Stimulated activated naive B cell treated with anti-CD40 and anti-IgM and Interleukin-4, amounts not matched to agents 10 μg/mL and 1 μg/mL and 100 μg/mL, for 72 hours (primary cell): Measurements from ENCODE around the gene PEBP1.
"Not testable (repeated sequence)": the region's sequence is repeated elsewhere in the genome, so short reads cannot be mapped to it uniquely, and the experiment has no call there.

Experiments used
- ATAC-seq, 2 donors: fragments of 150-1000 bp; cut with Tn5 transposase; replicated peaks; 2 replicates each; pipeline ENCODE4 v1.10.0; 2021; ENCODE audit warnings: moderate library complexity in 1 of 2
- DNase-seq: peaks from one replicate; pipeline ENCODE4 v3.0.0; 2021
- H3K27ac Mint-ChIP-seq: one replicate; pipeline ENCODE4 v1.8.0; 2022; ENCODE audit warnings: mild to moderate bottlenecking, mixed read lengths
- H3K27me3 Mint-ChIP-seq, 2 donors: one replicate each; pipeline ENCODE4 v1.8.0; 2022; ENCODE audit warnings: mixed read lengths in 2 of 2
- H3K36me3 Mint-ChIP-seq, 2 donors: one replicate each; pipeline ENCODE4 v1.8.0; 2022; ENCODE audit warnings: mixed read lengths in 2 of 2, mild to moderate bottlenecking in 1 of 2
- H3K4me1 Mint-ChIP-seq, 2 donors: one replicate each; pipeline ENCODE4 v1.8.0; 2022; ENCODE audit warnings: mixed read lengths in 2 of 2, mild to moderate bottlenecking in 1 of 2
- H3K4me3 Mint-ChIP-seq, 2 donors: one replicate each; pipeline ENCODE4 v1.8.0; 2022; ENCODE audit warnings: mild to moderate bottlenecking in 2 of 2, mixed read lengths in 2 of 2, moderate library complexity in 1 of 2
- H3K9me3 Mint-ChIP-seq, 2 donors: one replicate each; pipeline ENCODE4 v1.8.0; 2022; ENCODE audit warnings: mixed read lengths in 2 of 2, mild to moderate bottlenecking in 1 of 2

Gene PEBP1

DNA sequence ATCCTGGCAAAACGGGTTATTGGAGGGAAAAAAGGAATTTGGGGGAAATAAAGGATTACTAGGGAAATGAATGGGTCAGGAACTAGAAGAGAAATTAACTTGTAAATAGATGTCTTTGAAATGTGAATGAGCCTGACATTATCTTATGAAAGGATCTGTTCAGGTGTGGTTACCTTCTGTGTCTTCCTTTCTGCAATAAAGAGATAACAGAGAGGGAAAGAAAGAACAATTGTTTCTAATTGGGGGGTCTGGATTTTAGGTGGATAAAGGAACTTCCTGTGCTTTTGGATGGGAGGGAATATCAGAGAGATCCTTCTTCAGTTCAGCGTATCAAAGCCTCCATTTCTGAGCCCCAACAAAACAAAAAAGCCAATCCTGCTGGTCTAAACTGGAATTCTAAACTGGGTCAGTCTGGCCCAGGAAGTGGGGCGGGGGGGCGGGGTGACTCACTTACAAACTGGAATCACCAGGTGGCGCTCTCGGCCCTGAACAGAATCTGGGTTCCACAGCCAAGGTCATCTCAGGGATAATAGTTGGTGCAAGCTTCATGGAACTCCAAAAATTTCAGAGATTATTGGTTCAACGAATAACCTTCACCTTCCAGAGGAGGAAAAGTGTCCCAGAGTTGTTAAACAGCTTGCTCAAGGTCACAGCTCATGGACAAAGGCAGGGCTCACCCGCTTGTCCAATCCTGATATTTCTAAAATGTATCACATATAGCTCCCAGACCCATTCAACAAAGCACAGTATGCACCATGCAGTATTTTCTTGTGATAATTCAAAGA is 15.2 kb upstream of the PEBP1 start:
- Mint-ChIP-seq H3K36me3 (no peaks in the 10 kb centered on the region), H3K27me3 (no peaks in the 10 kb centered on the region)
- peak; percentile 54 to 70 for ATAC-seq

DNA sequence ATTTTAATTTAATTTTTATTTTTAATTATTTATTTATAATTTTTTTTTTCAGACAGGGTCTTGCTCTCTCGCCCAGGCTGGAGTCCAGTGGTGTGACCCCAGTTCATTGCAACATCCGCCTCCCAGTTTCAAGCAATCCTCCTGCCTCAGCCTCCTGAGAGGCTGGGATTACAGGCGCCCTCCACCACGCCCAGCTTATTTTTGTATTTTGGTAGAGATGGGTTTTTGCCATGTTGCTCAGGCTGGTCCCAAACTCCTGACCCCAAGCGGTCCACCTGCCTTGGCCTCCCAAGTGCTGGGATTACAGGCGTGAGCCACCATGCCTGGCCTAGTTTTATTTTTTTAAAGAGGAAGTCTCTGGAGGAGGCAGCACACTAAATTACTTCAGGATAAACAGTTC is 13.7 kb upstream of the PEBP1 start:
- DNase-seq = no peak
- Mint-ChIP-seq H3K4me3 (no peak overlapping the region), H3K9me3 (no peaks in the 10 kb centered on the region)

More for the DNA sequence above, 15.2 kb upstream of the PEBP1 start:
- Mint-ChIP-seq H3K4me3 (no peak overlapping the region), H3K27ac (peak overlapping the region; percentile 71), H3K4me1 (peaks cover 4 to 9% of the 10 kb centered on the region in 2 donors), H3K9me3 (no peaks in the 10 kb centered on the region)
- no peak for DNase-seq

DNA sequence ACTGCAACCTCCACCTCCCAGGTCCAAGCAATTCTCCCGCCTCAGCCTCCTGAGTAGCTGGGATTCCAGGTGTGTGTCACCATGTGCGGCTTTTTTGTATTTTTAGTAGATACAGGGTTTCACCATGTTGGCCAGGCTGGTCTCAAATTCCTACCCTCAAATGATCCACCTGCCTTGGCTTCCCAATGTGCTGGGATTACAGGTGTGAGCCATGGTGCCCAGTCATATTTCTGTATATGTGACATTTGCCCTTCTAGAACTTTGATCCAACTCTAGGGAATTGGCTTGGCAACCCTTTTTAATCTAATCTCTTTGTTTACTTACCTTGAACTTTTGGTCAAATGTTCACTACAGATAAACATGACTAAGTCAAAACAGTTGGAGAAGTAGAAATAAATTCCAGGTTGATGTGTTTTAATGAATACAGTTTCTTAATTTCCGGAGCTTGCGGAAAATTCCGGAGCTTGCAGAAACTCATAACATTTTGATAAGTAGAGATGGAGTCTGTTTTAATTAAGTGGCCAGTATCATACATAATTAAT is 11.5 kb upstream of the PEBP1 start:
- H3K4me3 Mint-ChIP-seq = no peak overlapping the region
- H3K27ac Mint-ChIP-seq = no peak overlapping the region
- no peaks in the 10 kb centered on the region for H3K27me3 Mint-ChIP-seq
- ATAC-seq (no peak), DNase-seq (no peak)
- no peaks in the 10 kb centered on the region for H3K9me3 Mint-ChIP-seq
- H3K4me1 Mint-ChIP-seq = peaks cover 4 to 9% of the 10 kb centered on the region in 2 donors
- H3K36me3 Mint-ChIP-seq = no peaks in the 10 kb centered on the region

More for the DNA sequence above, 13.7 kb upstream of the PEBP1 start:
- H3K27me3 Mint-ChIP-seq = no peaks in the 10 kb centered on the region
- ATAC-seq = no peak
- H3K36me3 Mint-ChIP-seq = no peaks in the 10 kb centered on the region
- peaks cover 4 to 9% of the 10 kb centered on the region in 2 donors for H3K4me1 Mint-ChIP-seq
- no peak overlapping the region for H3K27ac Mint-ChIP-seq

DNA sequence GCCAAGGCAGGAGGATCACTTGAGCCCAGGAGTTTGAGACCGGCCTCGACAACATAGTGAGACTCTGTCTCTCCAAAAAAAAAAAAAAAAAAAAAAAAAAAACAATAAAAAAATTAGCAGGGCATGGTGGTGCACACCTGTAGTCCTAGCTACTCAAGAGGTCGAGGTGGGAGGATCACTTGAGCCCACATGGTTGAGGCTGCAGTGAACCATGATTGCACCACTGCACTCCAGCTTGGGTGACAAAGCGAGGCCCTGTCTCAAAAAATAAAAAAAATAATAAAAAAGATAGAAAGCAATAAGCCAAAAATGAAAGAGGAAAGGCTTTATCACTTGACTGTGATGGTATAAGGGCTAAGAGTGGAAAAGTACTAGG is 10.2 kb upstream of the PEBP1 start:
- Mint-ChIP-seq H3K9me3 (no peaks in the 10 kb centered on the region), H3K4me3 (no peak overlapping the region), H3K4me1 (peaks cover 0 to 2% of the 10 kb centered on the region in 2 donors), H3K27me3 (no peaks in the 10 kb centered on the region), H3K36me3 (no peaks in the 10 kb centered on the region), H3K27ac (no peak overlapping the region)
- ATAC-seq (no peak), DNase-seq (no peak)

DNA sequence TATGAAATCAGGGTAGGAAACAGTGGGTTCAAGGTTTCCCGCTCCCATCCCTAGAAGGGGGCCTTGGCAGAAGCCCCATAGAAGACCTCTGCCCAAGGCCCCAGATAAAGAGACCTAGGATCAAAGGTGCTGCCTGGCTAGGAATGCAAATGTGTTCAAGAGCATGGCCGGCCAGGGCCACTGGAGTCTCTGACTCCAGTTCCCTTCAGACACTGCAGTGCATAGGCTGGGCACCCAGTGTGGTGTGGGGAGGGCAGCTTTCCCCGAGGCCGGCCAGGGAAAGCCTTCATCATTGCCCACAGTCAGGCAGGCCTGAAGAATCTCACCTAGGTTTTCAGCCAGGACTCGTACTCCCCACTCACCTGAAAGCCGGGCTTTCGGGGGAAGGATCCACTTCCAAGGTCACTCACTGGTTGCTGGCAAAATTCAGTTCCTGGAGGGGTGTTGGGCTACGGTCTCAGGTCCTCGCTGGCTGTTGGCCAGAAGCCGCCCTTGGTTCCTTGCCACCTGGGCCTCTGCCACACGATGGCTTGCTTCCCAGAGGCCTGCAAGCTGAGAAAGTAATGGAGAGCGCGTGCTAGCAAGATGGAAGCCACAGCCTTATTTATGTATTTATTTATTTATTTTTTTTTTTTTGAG is 9.7 kb upstream of the PEBP1 start:
- H3K4me3 Mint-ChIP-seq = no peak overlapping the region
- H3K27me3 Mint-ChIP-seq = no peaks in the 10 kb centered on the region
- H3K9me3 Mint-ChIP-seq = no peaks in the 10 kb centered on the region
- H3K27ac Mint-ChIP-seq = no peak overlapping the region
- no peaks in the 10 kb centered on the region for H3K4me1 Mint-ChIP-seq
- H3K36me3 Mint-ChIP-seq = no peaks in the 10 kb centered on the region
- DNase-seq (no peak), ATAC-seq (no peak)

DNA sequence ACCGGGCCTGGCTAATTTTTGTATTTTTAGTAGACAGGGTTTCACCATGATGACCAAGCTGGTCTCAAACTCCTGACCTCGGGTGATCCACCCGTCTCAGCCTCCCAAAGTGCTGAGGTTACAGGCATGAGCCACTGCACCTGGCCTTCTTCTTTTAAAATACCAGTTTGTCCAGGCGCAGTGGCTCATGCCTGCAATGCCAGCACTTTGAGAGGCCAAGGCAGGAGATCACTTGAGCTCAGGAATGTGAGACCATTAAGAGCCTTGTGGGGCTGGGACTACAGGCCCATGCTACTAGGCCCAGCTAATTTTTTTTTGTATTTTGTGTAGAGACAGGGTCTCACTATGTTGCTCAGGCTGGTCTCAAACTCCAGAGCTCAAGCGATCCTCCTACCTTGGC is 8.1 kb upstream of the PEBP1 start:
- no peaks in the 10 kb centered on the region for H3K27me3 Mint-ChIP-seq
- H3K36me3 Mint-ChIP-seq = no peaks in the 10 kb centered on the region
- DNase-seq = no peak
- ATAC-seq = no peak
- no peaks in the 10 kb centered on the region for H3K9me3 Mint-ChIP-seq
- no peak overlapping the region for H3K27ac Mint-ChIP-seq
- no peak overlapping the region for H3K4me3 Mint-ChIP-seq
- no peaks in the 10 kb centered on the region for H3K4me1 Mint-ChIP-seq

DNA sequence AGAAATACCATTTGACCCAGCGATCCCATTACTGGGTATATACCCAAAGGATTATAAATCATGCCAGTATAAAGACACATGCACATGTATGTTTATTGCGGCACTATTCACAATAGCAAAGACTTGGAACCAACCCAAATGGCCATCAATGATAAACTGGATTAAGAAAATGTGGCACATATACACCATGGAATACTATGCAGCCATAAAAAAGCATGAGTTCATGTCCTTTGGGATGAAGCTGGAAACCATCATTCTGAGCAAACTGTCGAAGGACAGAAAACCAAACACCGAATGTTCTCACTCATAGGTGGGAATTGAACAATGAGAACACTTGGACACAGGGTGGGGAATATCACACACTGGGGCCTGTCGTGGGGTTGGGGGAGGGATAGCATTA is 6.5 kb upstream of the PEBP1 start:
- not testable (repeated sequence) for H3K27ac Mint-ChIP-seq, H3K9me3 Mint-ChIP-seq, DNase-seq, H3K36me3 Mint-ChIP-seq, H3K27me3 Mint-ChIP-seq, H3K4me3 Mint-ChIP-seq, H3K4me1 Mint-ChIP-seq, ATAC-seq

DNA sequence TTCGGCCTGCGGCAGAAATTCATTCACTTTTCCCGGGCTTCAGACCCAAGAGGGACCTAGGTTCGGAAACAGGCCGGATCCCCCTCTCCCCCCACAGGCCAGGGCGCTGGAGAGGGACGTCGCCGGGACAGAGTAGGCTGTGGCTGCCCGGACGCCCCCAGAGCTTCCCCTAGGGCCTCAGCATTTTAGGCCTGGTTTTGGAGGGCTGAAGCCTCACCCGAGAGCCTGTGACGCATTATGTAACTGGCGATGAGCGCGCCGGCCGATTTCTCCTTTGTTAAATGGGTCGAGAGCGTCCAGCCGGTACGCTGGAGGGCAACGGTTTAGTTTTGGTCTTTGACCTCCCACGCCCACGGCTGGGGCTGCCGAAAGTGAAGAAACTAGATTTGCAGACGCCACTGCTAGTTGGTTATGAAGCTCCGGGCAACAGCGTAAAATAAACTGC is 657 bp downstream of the PEBP1 start:
- peak overlapping the region; percentile 94 for H3K27ac Mint-ChIP-seq
- ATAC-seq (peak; percentile 39 to 56), DNase-seq (peak; percentile 29)
- peaks cover 26 to 37% of the 10 kb centered on the region in 2 donors for H3K36me3 Mint-ChIP-seq
- peak overlapping the region; percentile 96 to 98 for H3K4me3 Mint-ChIP-seq
- peaks cover 14 to 41% of the 10 kb centered on the region in 2 donors for H3K4me1 Mint-ChIP-seq
- no peaks in the 10 kb centered on the region for H3K27me3 Mint-ChIP-seq
- H3K9me3 Mint-ChIP-seq = no peaks in the 10 kb centered on the region

DNA sequence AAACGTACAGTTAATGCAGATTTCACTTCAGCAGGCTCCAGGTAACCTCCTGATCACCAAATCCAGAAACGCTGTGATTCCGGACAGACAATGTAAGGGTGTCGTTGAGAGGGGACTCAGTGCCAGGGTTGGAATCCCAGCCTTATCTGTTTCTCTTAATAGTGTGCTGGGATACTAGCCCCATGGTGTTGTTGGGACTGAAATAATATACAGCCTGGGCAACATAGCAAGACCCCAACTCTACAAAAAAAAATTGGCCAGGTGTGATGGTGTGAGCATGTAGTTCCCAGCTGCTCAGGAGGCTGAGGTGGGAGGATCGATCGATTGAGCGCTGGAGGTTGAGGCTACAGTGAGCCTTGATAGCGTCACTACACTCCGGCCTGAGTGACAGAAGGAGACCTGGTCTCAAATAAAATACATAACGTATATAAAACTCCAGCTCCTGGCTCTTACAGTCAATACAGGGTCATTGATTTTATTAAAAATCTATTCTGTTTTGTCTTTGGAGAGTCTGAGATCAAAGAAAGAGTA is 1.3 kb downstream of the PEBP1 start:
- DNase-seq = no peak
- Mint-ChIP-seq H3K9me3 (no peaks in the 10 kb centered on the region), H3K36me3 (peaks cover 30 to 40% of the 10 kb centered on the region in 2 donors)

DNA sequence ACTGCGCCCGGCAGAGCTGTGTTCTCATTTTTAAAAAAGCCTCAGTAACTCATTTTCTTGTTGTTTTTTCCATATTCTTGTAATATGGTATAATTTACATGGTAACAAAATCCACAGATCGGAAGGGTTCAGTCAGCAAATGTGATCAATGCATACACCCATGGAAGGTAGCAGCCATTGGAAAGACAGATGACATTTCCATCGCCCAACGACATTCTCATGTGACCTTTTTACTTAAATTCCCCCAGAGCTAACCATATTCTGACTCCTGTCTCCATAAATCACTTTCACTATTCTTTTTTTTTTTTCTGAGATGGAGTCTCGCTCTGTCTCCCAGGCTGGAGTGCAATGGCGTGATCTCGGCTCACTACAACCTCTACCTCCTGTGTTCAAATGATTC is 4.9 kb downstream of the PEBP1 start:
- DNase-seq (no peak), ATAC-seq (no peak)
- no peak overlapping the region for H3K27ac Mint-ChIP-seq
- H3K36me3 Mint-ChIP-seq = peaks cover 56 to 66% of the 10 kb centered on the region in 2 donors
- no peaks in the 10 kb centered on the region for H3K9me3 Mint-ChIP-seq
- no peak overlapping the region for H3K4me3 Mint-ChIP-seq
- H3K27me3 Mint-ChIP-seq = no peaks in the 10 kb centered on the region
- peaks cover 19 to 56% of the 10 kb centered on the region in 2 donors for H3K4me1 Mint-ChIP-seq

More for the DNA sequence above, 1.3 kb downstream of the PEBP1 start:
- Mint-ChIP-seq H3K27ac (peak overlapping the region; percentile 94), H3K4me3 (peak overlapping the region; percentile 96 to 98), H3K4me1 (peaks cover 14 to 41% of the 10 kb centered on the region in 2 donors), H3K27me3 (no peaks in the 10 kb centered on the region)
- no peak for ATAC-seq

DNA sequence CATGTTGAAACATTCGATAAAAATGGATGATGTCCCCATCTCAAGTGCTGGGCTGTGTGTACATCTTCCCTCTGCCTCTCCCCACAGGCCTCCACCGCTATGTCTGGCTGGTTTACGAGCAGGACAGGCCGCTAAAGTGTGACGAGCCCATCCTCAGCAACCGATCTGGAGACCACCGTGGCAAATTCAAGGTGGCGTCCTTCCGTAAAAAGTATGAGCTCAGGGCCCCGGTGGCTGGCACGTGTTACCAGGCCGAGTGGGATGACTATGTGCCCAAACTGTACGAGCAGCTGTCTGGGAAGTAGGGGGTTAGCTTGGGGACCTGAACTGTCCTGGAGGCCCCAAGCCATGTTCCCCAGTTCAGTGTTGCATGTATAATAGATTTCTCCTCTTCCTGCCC is 8.6 kb downstream of the PEBP1 start:
- peak overlapping the region; percentile 47 for H3K27ac Mint-ChIP-seq
- no peak overlapping the region for H3K4me3 Mint-ChIP-seq
- H3K9me3 Mint-ChIP-seq = peaks cover 0 to 4% of the 10 kb centered on the region in 2 donors
- H3K4me1 Mint-ChIP-seq = peaks cover 12 to 38% of the 10 kb centered on the region in 2 donors
- no peak for ATAC-seq
- no peak for DNase-seq
- H3K27me3 Mint-ChIP-seq = no peaks in the 10 kb centered on the region
- peaks cover 65 to 68% of the 10 kb centered on the region in 2 donors for H3K36me3 Mint-ChIP-seq

DNA sequence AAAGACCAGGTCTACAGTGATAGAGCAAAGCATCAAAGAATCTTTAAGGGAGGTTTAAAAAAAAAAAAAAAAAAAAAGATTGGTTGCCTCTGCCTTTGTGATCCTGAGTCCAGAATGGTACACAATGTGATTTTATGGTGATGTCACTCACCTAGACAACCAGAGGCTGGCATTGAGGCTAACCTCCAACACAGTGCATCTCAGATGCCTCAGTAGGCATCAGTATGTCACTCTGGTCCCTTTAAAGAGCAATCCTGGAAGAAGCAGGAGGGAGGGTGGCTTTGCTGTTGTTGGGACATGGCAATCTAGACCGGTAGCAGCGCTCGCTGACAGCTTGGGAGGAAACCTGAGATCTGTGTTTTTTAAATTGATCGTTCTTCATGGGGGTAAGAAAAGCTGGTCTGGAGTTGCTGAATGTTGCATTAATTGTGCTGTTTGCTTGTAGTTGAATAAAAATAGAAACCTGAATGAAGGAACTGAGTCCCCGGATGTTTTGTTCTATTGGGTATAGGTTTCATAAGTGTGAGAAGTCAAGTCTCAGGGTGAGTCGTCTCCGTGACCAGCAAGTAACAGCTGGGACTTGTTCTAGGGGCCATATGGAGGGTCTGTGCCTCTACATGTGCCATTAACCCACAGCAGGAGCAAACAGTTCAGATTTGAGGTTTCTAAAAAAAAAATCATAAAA is 9.3 kb downstream of the PEBP1 start:
- no peaks in the 10 kb centered on the region for H3K27me3 Mint-ChIP-seq
- H3K4me3 Mint-ChIP-seq = no peak overlapping the region
- DNase-seq = no peak

DNA sequence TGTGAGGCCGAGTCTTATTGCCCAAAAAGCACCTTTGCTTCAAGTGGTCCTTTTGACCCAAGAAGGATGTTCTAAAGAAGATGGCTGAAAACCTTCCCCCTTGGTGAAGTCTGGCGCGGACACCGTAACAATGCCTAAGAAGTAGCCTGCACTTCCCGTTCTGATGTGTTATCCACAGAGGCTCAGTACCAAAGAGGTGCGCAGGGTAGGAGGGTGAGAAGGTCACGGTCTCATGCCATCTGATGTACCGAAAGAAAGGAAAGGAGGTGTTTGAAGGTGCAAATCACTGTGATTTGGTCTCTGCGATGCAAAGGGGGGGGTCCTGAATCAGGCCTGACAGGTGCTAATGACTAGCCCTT is 9.9 kb downstream of the PEBP1 start:
- Mint-ChIP-seq H3K27ac (peak overlapping the region; percentile 75), H3K4me3 (no peak overlapping the region), H3K36me3 (peaks cover 56 to 64% of the 10 kb centered on the region in 2 donors), H3K4me1 (peaks cover 12 to 37% of the 10 kb centered on the region in 2 donors), H3K9me3 (peaks cover 0 to 4% of the 10 kb centered on the region in 2 donors), H3K27me3 (no peaks in the 10 kb centered on the region)
- DNase-seq (no peak), ATAC-seq (peak in 1 of 2 donors; percentile 25)

More for the DNA sequence above, 9.3 kb downstream of the PEBP1 start:
- Mint-ChIP-seq H3K27ac (peak overlapping the region; percentile 75), H3K4me1 (peaks cover 12 to 37% of the 10 kb centered on the region in 2 donors), H3K9me3 (peaks cover 0 to 4% of the 10 kb centered on the region in 2 donors), H3K36me3 (peaks cover 58 to 65% of the 10 kb centered on the region in 2 donors)
- peak; percentile 65 to 75 for ATAC-seq

DNA sequence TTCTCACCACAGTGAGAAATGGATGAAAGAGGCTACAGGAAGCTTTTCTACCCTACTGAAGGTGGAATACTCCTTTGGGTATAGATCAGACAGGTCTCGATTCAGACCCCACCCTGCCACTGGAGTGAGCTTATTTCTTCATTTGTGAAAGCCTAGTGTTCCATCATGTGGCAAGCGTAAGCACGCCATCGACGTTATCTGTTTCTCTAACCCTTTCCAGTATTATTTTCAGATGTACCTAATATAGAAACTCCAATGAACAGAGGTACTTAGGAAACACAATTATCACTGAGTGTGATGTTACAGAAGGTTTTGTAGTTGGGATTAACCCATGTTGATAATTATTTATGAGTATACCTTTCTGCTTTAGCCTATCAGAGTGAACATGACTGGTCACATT is 12.4 kb downstream of the PEBP1 start:
- H3K4me1 Mint-ChIP-seq = peaks cover 10 to 31% of the 10 kb centered on the region in 2 donors
- no peaks in the 10 kb centered on the region for H3K27me3 Mint-ChIP-seq
- peak overlapping the region; percentile 51 for H3K27ac Mint-ChIP-seq
- peaks cover 0 to 4% of the 10 kb centered on the region in 2 donors for H3K9me3 Mint-ChIP-seq
- H3K4me3 Mint-ChIP-seq = no peak overlapping the region
- ATAC-seq (no peak), DNase-seq (no peak)
- peaks cover 43 to 54% of the 10 kb centered on the region in 2 donors for H3K36me3 Mint-ChIP-seq
